Endothelial cell of umbilical vein (primary cell): ENCODE measurements around the gene DVL3. TPM values are rescaled to one million over a fixed set of nuclear protein-coding genes. Genes with fewer than 3 reads are reported as not detected.
"Not testable (repeated sequence)": the region's sequence is repeated elsewhere in the genome, so short reads cannot be mapped to it uniquely, and the experiment has no call there.

Source experiments
- BruUV-seq: library from RNA; stranded (reverse); fragments of 400-500 nt; replicated peaks from 2 replicates; lab custom pipeline; 2021; lab: Mats Ljungman, UMichigan
- CTCF ChIA-PET: fragments of 300-600, 350-600 bp; sonication (Branson Sonifier 250); formaldehyde crosslinking; loops from one replicate; lab custom pipeline; 2021; ENCODE audit warnings: antibody characterized with exemption, inconsistent platforms; lab: Charles Lee
- POLR2A ChIA-PET: fragments of 300-600, 350-600 bp; sonication (Branson Sonifier 250); formaldehyde crosslinking; loops from one replicate; lab custom pipeline; 2021; ENCODE audit warnings: antibody characterized with exemption, inconsistent platforms; lab: Charles Lee
- DNase-seq: peaks from one replicate; pipeline ENCODE4 v3.0.0-alpha.2; 2011; ENCODE audit warnings: low read depth, low spot score
- FAIRE-seq: peaks from 2 replicates; lab custom pipeline; 2011; peaks lifted over from hg19 to GRCh38; lab: Jason Lieb, UNC
- H2AFZ ChIP-seq: 2 replicates; pipeline ENCODE4 v1.6.0; 2012; ENCODE audit warnings: low read depth, low read length, control low read depth, inconsistent platforms
- H3K27ac ChIP-seq: 2 replicates; pipeline ENCODE4 v1.5.1; 2011; ENCODE audit warnings: low read depth, mild to moderate bottlenecking, control low read depth, low read length, moderate library complexity; ENCODE audit not compliant: insufficient read depth
- H3K27me3 ChIP-seq, 2 experiments: 2 replicates each; pipeline versions ENCODE4 v1.6.0 to v1.6.1; 2011; ENCODE audit warnings: low read length in 2 of 2, mixed read lengths in 1 of 2; ENCODE audit not compliant: control insufficient read depth in 2 of 2, insufficient read depth in 2 of 2
- H3K36me3 ChIP-seq, 2 experiments: 2 replicates in 1 of 2; 3 replicates in 1 of 2; pipeline ENCODE4 v1.5.1; 2011; ENCODE audit warnings: low read length in 2 of 2, mild to moderate bottlenecking in 1 of 2, moderate library complexity in 1 of 2; ENCODE audit not compliant: control insufficient read depth in 2 of 2, insufficient read depth in 2 of 2; ENCODE audit errors: extremely low read depth in 1 of 2
- H3K4me1 ChIP-seq: 3 replicates; pipeline ENCODE4 v1.5.1; 2011; ENCODE audit warnings: mild to moderate bottlenecking, low read length; ENCODE audit not compliant: control insufficient read depth, insufficient read depth; ENCODE audit errors: extremely low read depth
- H3K4me2 ChIP-seq: 2 replicates; pipeline ENCODE4 v1.6.1; 2011; ENCODE audit warnings: low read length, control low read depth, mixed read lengths; ENCODE audit not compliant: insufficient read depth
- H3K4me3 ChIP-seq, 3 experiments: fragments of 200-600 bp in 1 of 3; sonication (generic), shearing (Covaris generic) in 1 of 3; replicated peaks in 1 of 3; 2 replicates each; pipeline ENCODE4 v1.5.1; 2011 to 2016; ENCODE audit warnings: control low read depth in 3 of 3, low read length in 3 of 3, mild to moderate bottlenecking in 2 of 3, inconsistent platforms in 1 of 3, low read depth in 1 of 3, moderate library complexity in 1 of 3; ENCODE audit not compliant: insufficient read depth in 1 of 3
- H3K79me2 ChIP-seq: 2 replicates; pipeline ENCODE4 v1.6.0; 2012; ENCODE audit warnings: low read length, inconsistent platforms; ENCODE audit not compliant: control insufficient read depth, insufficient read depth
- H3K9ac ChIP-seq: replicated peaks from 2 replicates; pipeline ENCODE3; 2011; ENCODE audit warnings: low read length, control low read depth; ENCODE audit not compliant: insufficient read depth; ENCODE audit errors: extremely low read depth
- H3K9me1 ChIP-seq: replicated peaks from 3 replicates; pipeline ENCODE4 v1.6.0; 2011; ENCODE audit warnings: mild to moderate bottlenecking, low read length; ENCODE audit not compliant: control insufficient read depth, insufficient read depth; ENCODE audit errors: extremely low read depth
- H3K9me3 ChIP-seq: replicated peaks from 2 replicates; pipeline ENCODE4 v1.5.1; 2012; ENCODE audit warnings: low read length, inconsistent platforms; ENCODE audit not compliant: control insufficient read depth, insufficient read depth
- H4K20me1 ChIP-seq: replicated peaks from 2 replicates; pipeline ENCODE3; 2011; ENCODE audit warnings: mild to moderate bottlenecking, low read length; ENCODE audit not compliant: control insufficient read depth, insufficient read depth; ENCODE audit errors: extremely low read depth
- EZH2 ChIP-seq: IDR thresholded peaks from 2 replicates; pipeline ENCODE4 v1.6.1; 2012; ENCODE audit warnings: borderline replicate concordance, low read depth, mild to moderate bottlenecking, moderate library complexity, low read length, inconsistent platforms; ENCODE audit not compliant: severe bottlenecking
- FOS ChIP-seq: IDR thresholded peaks from 2 replicates; pipeline ENCODE4 v1.6.1; 2011; ENCODE audit warnings: mild to moderate bottlenecking, low read length, moderate library complexity, borderline replicate concordance; ENCODE audit not compliant: insufficient read depth
- GATA2 ChIP-seq: IDR thresholded peaks from 2 replicates; pipeline ENCODE4 v1.7.0; 2011; ENCODE audit warnings: low read depth, mild to moderate bottlenecking, moderate library complexity, mixed read lengths, low read length; ENCODE audit not compliant: insufficient read length, insufficient read depth
- JUN ChIP-seq: IDR thresholded peaks from 2 replicates; pipeline ENCODE4 v1.6.1; 2011; ENCODE audit warnings: borderline replicate concordance, low read depth; ENCODE audit not compliant: insufficient read length, insufficient read depth
- MAX ChIP-seq: IDR thresholded peaks from 2 replicates; pipeline ENCODE4 v1.6.1; 2011; ENCODE audit not compliant: insufficient read depth, insufficient read length
- MYC ChIP-seq: IDR thresholded peaks from one replicate; pipeline ENCODE4 v1.6.1; 2011; ENCODE audit warnings: mild to moderate bottlenecking, low read depth, low read length
- POLR2A ChIP-seq: IDR thresholded peaks from 2 replicates; pipeline ENCODE4 v1.6.1; 2012; ENCODE audit warnings: low read depth, mild to moderate bottlenecking, control low read depth, low read length
- POLR2AphosphoS5 ChIP-seq: IDR thresholded peaks from 2 replicates; pipeline ENCODE4 v1.6.1; 2012; ENCODE audit warnings: low read depth, mild to moderate bottlenecking, control low read depth, low read length, moderate library complexity; ENCODE audit not compliant: insufficient read depth
- dilution Hi-C: fragments of 300-500 bp; cut with MboI; formaldehyde crosslinking; loops from one replicate; pipeline ENCODE4 v1.15.0; 2019; ENCODE audit warnings: low sequenced_read_pairs; ENCODE audit not compliant: extremely low pct_ligation_motif_present
- intact Hi-C: fragments of 100-400 bp; cut with micrococcal nuclease; formaldehyde crosslinking; loops from one replicate; pipeline ENCODE4 v1.10.0; 2022
- polyA plus RNA-seq, 4 experiments: library from polyadenylated mRNA; depleted of rRNA in 3 of 4; stranded (reverse) in 3 of 4; unstranded in 1 of 4; fragments of >200 nt; gene quantifications; 2 replicates each; pipeline versions ENCODE4 v1.2.1 to v1.2.3, GENCODE V29; 2011 to 2012; ENCODE audit warnings: missing spikeins in 1 of 4
- total RNA-seq: library from RNA; stranded (reverse); gene quantifications from 2 replicates; pipeline ENCODE4 v1.2.3, GENCODE V29; 2021
- TF ChIP-seq, protein P1 (sequence below), 2 donors: IDR thresholded peaks; 1 replicate in 1 of 2; 2 replicates in 1 of 2; pipeline ENCODE4 v1.5.1; 2011; ENCODE audit warnings: low read length in 2 of 2, mild to moderate bottlenecking in 2 of 2, moderate library complexity in 2 of 2, control low read depth in 1 of 2, inconsistent platforms in 1 of 2, low read depth in 1 of 2; ENCODE audit not compliant: insufficient read depth in 1 of 2; ENCODE audit errors: extremely low read depth in 1 of 2

The DVL3 gene
- total and polyA plus RNA-seq, 2 donors (not counting 3 experiments of a cell fraction or from before 2014, with no cell fraction given) = 43.8 to 59.0 TPM

DNA sequence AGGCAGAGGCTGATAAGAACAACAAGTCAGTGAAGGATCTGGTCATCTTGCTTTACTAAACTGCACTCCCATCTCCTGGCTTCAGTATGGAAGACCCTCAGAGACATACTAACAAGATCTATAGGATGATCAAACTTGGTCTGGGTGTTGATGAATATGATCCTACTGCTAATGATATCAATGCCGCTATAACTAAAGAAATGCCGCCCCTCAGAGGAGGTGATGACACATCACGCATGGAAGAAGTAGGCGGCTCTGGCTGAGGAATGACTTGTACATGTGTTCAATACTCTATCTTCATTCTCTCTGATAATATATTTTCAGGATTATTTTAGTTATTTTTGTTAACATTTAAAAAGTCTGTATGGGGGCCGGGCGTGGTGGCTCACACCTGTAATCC, 37.5 kb upstream of the DVL3 start:
- Histone ChIP-seq H3K27me3 (peaks cover 8 to 9% of the 10 kb centered on the region in 2 experiments), H3K9me1 (no peaks in the 10 kb centered on the region), H3K4me2 (no peak overlapping the region), H3K4me3 (no peak overlapping the region), H4K20me1 (no peaks in the 10 kb centered on the region), H3K27ac (no peak overlapping the region), H3K9ac (no peak overlapping the region), H3K9me3 (no peaks in the 10 kb centered on the region), H3K4me1 (no peaks in the 10 kb centered on the region), H3K79me2 (no peaks in the 10 kb centered on the region), H2AFZ (no peak overlapping the region), H3K36me3 (no peaks in the 10 kb centered on the region)
- intact Hi-C loops = no loop called here
- dilution Hi-C loops = no loop called here
- no peak for FAIRE-seq
- no TSS peak for BruUV-seq
- CTCF ChIA-PET = no interaction called here
- DNase-seq = no peak
- POLR2A ChIA-PET = no interaction called here
- TF ChIP-seq JUN (no peak), POLR2A (no peak), GATA2 (no peak), MYC (no peak), MAX (no peak), FOS (no peak), POLR2AphosphoS5 (no peak), EZH2 (no peak)
- TF ChIP-seq, protein P1, sequence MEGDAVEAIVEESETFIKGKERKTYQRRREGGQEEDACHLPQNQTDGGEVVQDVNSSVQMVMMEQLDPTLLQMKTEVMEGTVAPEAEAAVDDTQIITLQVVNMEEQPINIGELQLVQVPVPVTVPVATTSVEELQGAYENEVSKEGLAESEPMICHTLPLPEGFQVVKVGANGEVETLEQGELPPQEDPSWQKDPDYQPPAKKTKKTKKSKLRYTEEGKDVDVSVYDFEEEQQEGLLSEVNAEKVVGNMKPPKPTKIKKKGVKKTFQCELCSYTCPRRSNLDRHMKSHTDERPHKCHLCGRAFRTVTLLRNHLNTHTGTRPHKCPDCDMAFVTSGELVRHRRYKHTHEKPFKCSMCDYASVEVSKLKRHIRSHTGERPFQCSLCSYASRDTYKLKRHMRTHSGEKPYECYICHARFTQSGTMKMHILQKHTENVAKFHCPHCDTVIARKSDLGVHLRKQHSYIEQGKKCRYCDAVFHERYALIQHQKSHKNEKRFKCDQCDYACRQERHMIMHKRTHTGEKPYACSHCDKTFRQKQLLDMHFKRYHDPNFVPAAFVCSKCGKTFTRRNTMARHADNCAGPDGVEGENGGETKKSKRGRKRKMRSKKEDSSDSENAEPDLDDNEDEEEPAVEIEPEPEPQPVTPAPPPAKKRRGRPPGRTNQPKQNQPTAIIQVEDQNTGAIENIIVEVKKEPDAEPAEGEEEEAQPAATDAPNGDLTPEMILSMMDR (IDR thresholded peaks at IDR 0.05; ENCODE audit: extremely low read depth in 1 of 2, insufficient read depth in 1 of 2, low read depth in 1 of 2, low read length in 2 of 2) = no peak

DNA sequence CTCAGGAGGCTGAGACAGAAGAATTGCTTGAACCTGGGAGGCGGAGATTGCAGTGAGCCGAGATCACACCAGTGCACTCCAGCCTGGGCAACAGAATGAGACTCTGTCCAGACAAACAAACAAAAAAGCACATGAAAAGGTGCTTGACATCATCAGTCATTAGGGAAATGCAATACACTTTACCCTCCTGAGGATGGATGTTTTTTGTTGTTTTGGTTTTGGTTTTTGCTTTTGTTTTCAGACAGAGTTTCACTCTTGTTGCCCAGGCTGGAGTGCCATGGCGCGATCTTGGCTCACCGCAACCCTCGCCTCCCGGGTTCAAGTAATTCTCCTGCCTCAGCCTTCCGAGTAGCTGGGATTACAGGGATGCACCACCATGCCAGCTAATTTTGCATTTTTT, 34.1 kb upstream of the DVL3 start:
- dilution Hi-C loops, H4K20me1 ChIP-seq, BruUV-seq, H3K4me3 ChIP-seq, DNase-seq, CTCF ChIA-PET, H3K36me3 ChIP-seq, H3K27me3 ChIP-seq, H2AFZ ChIP-seq, H3K79me2 ChIP-seq, intact Hi-C loops, H3K9me3 ChIP-seq, H3K9ac ChIP-seq, H3K4me1 ChIP-seq, H3K4me2 ChIP-seq, H3K9me1 ChIP-seq, H3K27ac ChIP-seq, FAIRE-seq, POLR2A ChIA-PET: not testable (repeated sequence)
